Measurements from ENCODE around the gene IGFBP5.

The IGFBP5 gene, protein sequence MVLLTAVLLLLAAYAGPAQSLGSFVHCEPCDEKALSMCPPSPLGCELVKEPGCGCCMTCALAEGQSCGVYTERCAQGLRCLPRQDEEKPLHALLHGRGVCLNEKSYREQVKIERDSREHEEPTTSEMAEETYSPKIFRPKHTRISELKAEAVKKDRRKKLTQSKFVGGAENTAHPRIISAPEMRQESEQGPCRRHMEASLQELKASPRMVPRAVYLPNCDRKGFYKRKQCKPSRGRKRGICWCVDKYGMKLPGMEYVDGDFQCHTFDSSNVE

DNA sequence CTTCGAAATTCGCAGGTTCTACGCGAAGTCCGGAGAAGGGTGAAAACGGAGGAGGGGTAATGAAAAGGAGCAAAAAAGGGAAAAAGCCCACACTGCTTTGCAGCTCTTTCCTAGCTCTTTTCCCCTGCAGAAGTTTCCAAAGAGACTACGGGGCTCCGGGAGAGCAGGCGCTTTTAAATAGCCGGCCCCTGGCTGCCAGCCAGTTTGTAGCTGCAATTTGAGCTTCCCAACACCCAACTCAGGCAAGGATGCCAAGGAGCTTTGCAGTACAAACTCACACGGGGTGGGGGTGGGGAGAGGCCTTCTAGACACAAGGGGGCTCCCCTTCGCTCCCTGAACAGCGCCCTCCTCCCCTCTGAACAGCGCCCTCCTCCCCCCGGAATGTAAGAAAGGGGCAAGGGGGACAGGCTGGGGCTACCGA is at the start of gene IGFBP5:
IGFBP5 (minus strand) TSS at position 149 of the 421 bp plus-strand sequence. CDS start 774 bp downstream, outside the sequence.
- no peak for DNase-seq (ENCODE audit: low read depth)

DNA sequence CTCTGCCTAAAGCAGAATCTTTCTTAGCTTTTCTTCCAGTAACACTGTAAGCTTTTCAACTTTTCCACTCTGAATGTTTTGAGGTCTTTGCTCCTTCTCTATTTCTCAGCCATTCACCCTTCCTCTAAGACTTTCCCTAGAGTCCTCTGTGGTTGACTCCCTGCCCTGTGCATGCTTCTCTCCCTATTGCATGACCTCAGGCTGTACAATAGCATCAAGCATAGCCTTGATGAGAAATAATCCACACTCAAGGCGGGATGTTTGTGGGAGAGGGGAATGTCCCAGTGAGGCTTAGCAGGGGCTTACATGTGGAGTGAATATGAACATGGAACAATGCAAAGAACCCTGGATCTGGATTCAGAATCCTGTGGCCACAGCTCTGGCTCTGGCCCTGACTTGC is 48.4 kb upstream of the IGFBP5 start:
- DNase-seq (ENCODE audit: low read depth) = no peak

DNA sequence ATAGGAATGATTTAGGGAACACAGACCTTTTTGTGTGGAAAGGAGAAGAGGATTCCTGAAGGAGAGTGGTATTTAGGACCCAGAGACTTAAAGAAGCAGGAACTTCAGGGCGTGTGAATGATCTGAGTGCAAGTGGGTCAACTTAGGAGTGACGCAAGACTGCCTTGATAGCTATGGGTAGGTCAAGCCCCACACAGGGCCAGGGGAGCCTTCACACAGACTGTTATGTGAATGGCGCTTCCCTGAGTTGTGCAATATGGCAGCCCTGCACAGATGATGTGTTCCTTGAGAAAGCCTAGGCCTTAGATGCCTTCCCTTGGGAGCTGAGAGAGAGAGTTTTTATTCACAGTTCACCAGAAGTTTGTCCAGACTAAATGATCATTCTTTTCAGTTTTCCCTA is 47.1 kb upstream of the IGFBP5 start:
- no peak for DNase-seq (ENCODE audit: low read depth)

DNA sequence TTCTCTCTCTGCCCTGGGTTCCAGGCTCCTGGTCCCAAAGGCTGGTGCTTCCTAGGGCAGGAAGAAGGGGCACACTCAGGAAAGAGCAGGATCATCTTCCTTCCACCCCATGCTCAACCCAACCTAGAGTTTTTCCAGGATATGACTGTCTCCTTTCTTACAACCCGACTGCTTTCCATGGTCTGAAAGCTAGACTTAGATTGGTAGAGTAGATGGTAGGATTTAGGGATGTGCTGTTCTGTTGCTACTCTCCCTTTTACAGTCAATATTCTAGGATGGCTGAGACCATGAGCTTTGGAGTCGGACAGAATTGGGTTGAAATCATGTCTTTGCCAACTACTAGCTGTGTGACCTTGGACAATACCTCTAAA is 45.9 kb upstream of the IGFBP5 start:
- no peak for DNase-seq (ENCODE audit: low read depth)

DNA sequence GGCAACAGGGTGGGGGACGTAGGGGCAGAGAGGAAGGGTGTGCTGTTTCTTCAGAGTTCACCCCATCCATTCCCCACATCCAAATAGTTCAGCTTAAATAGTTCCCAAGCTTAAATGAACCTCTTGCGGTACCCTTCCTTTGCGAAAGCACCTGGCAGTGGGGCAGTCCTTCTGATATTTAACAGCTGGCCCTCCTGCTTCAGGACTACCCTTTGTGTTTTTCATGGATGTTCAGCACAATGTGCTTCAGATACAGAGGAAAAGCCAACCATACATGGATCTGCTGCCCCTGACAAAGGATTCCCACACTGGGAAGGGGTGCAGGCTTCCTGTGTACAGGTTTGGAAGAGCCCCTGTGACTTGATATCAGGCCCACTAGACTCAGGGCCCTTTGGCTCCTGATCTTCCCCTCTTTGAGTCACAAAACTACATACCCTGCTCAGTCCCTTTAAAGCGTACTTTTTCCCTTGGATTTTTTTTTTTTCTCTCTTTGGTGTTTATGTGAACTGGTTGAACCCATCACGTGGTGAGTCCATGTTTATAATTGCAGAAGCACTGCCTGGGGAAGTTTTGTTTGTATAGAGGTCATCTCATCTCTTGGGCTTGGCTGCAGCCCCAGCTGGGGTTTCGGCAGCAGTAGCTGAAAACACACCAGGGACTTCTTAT is 45.3 kb upstream of the IGFBP5 start:
- no peak for DNase-seq (ENCODE audit: low read depth)

DNA sequence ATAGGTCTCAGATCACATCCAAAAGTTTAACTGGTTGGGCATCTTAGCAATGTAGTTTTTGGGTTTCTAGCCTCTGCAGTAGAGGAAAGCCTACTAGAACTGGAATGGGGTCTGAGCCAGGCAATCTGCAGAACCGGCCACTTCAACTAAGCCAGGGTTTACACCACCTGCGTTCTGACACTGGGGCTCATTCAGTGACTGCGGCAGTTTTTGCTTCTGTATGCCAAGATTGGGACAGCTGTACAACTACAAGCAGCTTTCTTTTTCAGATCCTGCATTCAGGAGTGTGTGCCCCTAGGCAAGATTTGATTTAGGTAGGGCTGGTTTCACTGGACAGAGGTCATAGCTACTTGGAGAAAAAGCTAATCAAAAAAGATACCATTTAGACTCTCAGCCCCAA is 43.7 kb upstream of the IGFBP5 start:
- no peak for DNase-seq (ENCODE audit: low read depth)

DNA sequence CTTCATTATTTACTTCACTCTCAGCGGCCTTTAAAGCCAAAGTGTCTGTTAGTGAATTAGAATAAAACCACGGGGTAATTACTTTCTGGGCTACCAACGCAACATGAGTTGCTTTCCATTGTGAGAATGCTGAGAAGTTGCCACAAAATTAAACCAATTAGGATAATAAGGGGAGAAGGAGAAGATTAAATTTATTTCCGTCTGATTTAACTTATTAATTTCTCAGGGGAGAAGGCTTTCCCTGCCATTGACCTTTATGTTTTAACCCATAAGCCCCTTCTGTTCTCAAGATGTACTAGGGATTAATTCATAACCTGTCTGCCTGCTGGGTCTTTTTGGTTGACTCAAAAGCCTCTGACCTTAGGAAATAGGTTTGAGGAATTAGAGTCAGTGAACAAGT is 42.3 kb upstream of the IGFBP5 start:
- no peak for DNase-seq (ENCODE audit: low read depth)

DNA sequence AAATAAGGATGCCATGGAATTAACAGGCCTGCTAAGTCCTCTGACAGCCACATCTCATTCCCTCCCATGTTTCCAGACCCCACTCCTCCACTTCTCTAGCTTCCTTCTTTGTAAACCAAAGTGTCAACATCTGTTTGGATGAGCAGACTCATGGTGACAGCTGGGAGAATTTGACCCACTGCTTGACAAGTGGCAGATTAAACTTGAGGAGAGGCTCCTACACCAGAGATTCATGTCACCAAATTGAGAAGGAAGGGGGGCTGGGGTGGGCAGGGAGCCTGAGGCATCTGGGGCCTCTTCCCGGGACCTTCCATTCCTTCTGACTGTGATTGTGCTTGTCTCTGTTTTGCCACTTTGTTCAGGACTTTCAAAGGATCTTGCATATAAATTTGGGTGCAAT is 41.0 kb upstream of the IGFBP5 start:
- DNase-seq (ENCODE audit: low read depth) = no peak

DNA sequence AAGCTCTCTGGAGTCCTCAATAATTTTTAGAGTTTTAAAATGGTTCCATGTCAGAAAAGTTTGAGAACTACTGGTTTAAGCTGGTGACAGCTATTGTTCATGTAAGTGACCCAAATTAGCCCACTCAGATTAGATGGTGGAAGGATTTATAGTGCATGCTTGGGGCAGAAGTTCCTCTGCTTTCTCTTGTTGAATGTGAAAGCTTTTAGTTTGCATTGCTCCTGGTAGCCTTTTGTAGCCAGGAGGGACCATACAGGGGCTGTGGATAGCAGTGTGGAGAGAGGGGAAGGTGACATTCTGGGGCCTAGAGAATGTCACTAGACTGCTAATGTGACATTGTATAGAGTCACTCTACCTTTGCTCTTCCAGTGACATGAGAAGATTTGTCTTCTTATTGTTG is 40.3 kb upstream of the IGFBP5 start:
- DNase-seq (ENCODE audit: low read depth) = no peak

DNA sequence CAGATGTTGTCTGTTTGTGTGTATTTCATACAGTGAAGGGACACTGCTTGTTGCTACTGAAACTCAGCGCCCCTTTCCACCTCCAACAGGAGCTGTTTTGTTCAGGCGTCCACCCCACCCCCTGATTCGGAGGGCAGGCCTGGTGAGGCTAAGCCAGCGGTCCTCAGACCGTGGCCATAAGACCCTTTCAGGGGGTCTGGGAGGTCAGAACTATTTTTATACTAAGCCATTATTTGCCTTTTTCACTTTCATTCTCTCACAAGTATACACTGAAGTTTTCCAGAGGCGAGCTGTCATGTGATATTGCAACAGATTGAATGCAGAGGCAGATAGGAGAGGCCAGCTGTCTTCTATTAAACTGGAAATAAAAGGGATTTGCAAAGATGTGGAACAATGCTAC is 39.7 kb upstream of the IGFBP5 start:
- DNase-seq (ENCODE audit: low read depth) = no peak

DNA sequence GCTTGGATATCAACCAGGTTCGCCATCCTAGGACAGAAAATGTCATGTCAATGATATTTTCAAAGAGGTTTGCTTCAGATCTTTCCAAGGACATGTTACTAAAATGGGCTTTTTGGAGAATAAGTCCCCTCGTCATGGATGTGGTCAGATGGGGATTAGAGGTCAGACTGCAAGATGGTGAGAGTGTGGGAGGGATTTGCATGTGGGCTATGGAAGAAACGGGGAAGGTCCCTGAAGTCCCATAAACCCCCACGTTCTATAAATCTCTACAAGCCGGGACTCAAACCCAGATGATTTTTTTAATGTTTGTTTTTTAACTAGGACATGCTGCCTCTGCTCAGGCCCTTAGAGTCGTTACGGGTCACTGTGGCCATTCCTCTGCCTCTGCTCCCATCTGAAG is 37.7 kb upstream of the IGFBP5 start:
- no peak for DNase-seq (ENCODE audit: low read depth)

DNA sequence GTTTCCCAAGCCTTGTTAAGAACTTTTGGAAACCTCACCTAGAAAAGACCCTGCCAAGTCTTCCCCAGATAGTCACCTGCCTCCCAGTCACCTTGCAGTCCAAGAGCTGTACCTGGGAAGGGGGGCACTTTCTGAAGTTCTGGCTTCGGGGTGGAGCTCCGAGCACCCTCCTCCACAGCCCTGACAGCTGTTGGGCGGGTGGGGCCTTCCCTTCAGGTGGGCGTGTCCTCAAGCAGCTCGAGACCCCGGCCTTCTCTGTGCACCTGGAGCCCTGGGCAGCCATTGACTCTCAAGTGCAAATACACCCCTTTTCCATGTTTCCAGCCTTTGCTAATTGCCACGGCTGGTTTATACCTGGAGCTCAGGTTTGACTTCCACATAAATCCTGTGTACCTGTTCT is 37.0 kb upstream of the IGFBP5 start:
- no peak for DNase-seq (ENCODE audit: low read depth)

DNA sequence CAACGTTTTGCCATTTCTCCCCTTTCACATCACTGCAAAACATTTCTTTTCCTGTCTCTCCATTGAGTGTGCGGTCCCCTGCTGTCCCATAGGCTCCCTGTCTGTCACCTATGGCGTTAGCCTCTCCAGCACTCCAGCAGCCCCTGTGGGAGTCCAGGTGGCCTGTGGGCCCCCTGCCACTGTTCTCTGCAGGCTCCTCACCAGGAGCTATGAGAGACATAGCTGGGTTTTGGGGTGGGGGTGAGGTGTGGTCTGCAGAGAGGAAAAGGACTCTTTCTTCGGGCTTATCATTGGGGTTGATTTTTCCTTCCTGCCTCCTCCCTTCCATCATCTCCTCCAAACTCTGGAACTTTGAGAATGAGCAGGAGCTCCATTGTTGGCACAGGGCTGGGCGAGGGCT is 36.1 kb upstream of the IGFBP5 start:
- no peak for DNase-seq (ENCODE audit: low read depth)

DNA sequence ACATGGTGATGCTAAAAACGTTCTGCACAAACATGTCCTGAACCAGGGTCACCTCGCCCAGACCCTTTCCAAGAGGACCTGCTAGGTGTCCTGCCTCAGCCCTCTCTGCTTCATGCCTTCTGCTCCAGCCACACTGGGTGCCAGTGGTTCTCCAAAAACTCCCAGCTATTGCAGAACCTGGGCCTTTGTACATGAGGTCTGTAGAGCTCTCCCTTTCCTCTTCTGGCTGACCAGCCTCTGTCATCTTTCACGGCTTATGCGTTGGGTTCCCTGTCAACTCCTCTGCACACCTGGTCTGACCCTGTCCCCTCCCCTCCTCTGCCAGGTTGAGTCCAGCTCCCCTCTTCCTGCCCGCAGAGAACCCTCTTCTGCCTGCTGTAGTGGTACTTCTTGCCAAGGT is 35.5 kb upstream of the IGFBP5 start:
- DNase-seq (ENCODE audit: low read depth) = no peak

DNA sequence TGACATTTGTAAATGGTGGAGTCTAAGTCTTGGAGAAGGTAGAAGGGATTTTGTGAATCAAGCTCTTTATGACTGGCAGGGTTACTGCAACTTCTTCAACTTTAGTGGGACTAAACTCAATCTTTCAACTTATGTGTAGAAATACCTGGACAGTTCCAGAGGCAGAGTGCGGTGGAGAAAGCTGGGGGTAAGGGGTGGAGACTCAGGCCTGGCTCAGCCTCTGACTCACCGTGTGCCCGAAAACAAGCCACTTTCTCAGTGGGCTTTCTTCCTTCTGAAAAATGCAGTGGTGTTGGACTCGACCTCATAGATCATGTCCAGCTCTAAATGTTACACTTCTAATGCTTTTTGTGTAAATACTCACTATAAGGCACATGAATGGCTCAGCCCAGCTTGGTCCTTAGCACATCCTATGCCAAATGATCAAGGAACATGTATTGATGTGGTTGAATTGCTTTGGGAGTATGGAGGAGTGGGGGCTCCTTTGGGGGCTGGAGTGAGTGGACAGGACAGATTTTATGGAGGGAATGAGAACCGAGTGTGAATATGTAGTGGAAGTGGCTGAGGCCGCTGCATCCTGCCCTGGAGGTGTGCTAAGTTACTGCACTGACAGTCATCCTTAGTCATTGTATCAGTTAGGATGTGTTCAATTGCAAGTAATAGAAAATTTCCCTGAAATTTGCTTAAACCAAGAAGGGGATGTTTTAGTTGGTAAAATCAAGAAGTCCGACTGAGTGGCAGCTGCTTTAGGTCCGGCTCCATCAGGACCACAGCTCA is 32.2 kb upstream of the IGFBP5 start:
- no peak for DNase-seq (ENCODE audit: low read depth)

DNA sequence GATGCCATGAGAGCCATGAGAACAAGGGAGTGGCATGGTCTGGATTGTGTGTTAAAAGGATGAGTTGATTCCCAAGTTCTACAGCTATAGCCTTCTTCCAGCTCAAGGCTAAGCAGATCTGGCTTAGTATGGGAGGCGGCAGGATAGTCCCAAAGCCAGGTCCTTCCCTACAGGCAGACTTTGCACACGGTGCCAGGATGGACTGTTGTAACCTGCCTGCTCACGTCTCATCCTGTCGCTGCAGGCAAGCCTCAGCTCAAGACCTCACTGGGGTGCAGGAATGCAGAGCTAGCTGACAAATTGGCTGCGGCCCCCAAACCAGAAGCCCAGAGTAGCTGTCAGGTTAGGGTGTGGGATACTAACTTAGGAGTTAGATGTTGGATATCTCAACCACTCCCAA is 28.8 kb upstream of the IGFBP5 start:
- no peak for DNase-seq (ENCODE audit: low read depth)

DNA sequence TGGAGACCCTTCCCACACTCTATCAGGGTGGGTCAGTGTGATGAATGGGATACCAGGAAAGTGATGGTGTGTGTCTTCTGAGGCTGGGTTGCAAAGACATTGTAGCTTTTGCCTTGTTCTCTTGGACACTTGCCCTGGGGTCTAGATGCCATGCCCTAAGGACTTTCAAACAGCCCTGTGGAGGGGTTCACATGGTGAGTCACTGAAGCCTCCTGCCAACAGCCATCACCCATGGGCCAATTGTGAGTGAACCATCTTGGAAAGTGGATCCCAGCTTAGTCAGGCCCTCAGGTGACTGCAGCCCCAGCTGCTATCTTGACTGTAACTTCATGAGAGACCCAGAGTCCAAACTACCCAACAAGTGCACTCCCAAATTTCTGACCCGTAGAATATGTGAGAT is 25.8 kb upstream of the IGFBP5 start:
- DNase-seq (ENCODE audit: low read depth) = no peak

DNA sequence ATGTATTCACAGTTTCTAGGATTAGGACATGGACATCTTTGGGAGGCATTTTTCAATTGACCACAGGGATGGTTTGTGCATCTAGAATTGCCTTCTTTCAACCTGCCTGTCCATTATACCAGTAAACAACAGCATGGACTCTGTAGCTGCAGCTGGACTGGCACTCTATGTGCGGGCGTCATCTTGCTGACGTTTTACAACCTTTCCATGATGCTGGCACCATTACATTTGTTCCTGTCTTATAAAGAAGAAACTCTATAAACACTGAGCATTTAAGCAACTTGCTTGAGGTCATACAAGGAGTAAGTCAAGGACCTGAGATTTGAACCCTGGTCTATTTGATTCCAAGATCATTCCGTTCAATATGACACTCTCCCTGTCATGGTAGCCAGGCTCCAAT is 25.4 kb upstream of the IGFBP5 start:
- no peak for DNase-seq (ENCODE audit: low read depth)

DNA sequence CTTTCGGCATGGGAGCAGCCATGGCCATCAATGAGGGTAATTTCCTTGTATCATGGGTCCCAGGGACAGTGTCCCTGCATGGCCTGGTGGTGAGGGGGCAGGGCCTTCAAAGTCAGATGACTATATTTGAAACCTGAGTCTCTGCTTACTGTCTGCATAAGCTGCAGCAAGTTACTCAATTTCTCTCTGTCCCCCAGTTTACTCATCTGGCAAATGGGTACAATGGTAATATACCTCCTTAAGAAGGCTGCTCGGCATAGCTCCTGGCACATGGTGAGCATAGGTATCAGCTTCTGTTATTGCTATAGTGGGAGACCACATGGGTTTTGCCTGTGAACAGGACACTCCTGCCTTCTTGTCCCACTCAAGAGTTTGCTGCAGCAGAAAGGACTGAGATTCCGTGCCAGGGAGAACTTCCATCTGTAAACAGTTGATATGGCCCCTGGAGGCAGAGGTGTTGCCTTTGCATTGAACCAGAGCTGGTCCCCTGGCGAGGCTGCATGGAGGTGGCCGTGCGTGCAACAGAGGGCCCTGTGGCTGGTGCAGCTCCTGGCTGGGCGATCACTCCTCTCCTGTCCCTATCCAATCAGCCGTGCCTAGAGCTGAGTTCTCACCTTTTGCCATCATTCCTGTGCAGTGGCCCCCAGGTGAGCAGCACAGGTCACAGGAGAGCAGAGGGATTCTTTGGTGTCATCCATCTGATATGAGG is 22.7 kb upstream of the IGFBP5 start:
- no peak for DNase-seq (ENCODE audit: low read depth)

DNA sequence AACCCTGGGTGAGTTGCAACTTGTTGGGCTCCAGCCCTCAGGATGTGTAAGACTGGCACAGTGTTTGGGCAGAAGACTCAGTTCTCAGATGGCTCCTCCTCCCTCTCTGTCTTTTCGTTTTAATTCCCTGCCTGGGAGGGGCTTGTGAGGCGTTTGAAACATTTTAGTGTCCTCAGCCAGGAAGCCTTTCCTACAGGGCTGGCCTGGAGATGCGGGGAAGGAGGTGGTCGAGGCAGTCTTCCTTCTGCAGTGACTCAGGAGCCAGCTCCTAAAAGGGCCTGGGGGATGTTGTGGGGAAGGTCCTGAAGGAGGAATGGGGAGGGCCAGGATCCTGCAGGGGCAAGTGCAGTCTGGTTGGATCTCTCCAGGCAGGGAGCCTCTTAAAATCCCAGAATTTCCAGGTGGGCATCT is 22.1 kb upstream of the IGFBP5 start:
- no peak for DNase-seq (ENCODE audit: low read depth)

DNA sequence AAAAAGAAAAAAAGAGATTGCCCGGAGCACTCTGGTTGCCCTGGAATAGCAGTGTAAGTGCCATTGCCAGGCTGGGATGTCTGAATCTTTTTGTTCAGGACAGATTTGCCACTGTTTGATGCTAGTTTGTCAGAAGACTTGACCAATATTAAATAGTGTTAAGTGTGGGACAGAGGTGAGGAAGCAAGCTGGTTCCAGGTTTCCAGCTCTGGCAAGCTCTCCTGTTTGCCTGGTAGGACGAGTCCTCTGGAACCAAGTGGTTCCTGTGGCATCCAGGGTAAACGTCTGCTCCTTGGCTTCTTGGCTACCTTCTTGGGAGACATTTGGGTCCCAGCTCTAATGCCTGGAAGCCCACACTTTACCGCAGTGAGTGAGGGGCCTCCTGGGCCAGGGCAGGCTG is 20.8 kb upstream of the IGFBP5 start:
- DNase-seq (ENCODE audit: low read depth) = no peak

DNA sequence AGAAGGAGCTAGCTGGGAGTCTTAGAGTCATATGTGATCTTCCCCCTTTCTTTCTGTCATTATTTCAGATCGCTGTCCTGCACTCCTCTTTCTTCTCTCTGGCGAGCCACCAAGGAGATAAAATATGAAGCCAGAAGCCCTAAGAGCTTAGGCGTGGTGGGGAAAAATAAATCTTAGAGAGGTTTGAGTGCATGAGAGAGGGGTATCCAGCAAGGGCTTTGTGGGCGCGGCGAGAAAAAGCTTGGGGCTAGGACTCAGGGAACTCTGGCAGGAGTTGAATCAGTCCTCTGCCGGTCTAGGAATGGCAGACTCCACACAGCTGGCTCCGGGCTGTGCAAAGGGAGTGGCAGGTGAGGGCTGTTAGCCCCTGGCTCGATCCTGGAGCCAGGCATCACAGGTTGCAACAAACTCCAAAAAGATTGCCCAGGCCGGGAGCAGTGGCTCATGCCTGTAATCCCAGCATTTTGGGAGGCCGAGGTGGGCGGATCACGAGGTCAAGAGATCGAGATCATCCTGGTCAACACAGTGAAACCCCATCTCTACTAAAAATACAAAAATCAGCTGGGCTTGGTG is 20.1 kb upstream of the IGFBP5 start:
- no peak for DNase-seq (ENCODE audit: low read depth)

Data from stimulated activated CD8-positive, alpha-beta memory T cell treated with anti-CD3 and anti-CD28 coated beads, Interleukin-12 subunit alpha, Interleukin-12 subunit beta, amount 100 ng/mL, for 1 hour (primary cell).